OCI-LY7 (cell line): Measurements from ENCODE around the gene UGT1A9. TPM values are rescaled to one million over a fixed set of nuclear protein-coding genes. Genes with fewer than 3 reads are reported as not detected.

Source experiments
- BruUV-seq: library from RNA; stranded (reverse); fragments of 400-500 nt; replicated peaks from 2 replicates; lab custom pipeline; 2021; lab: Mats Ljungman, UMichigan
- CTCF ChIA-PET: fragments of 300-600 bp; sonication (Branson Sonifier 250); formaldehyde crosslinking; loops from one replicate; lab custom pipeline; 2022; ENCODE audit warnings: antibody characterized with exemption; ENCODE audit not compliant: unreplicated experiment; lab: Charles Lee
- POLR2A ChIA-PET: fragments of 300-600 bp; sonication (Branson Sonifier 250); formaldehyde crosslinking; loops from one replicate; lab custom pipeline; 2022; ENCODE audit warnings: antibody characterized with exemption; lab: Charles Lee
- DNase-seq: peaks from one replicate; pipeline ENCODE4 v3.0.0-alpha.2; 2015; ENCODE audit warnings: low spot score
- H2AFZ ChIP-seq: fragments of 200-600 bp; sonication (generic), shearing (Covaris generic); 2 replicates; pipeline ENCODE4 v1.6.1; 2014; ENCODE audit warnings: mild to moderate bottlenecking, antibody characterized with exemption, low read length, moderate library complexity
- H3K27ac ChIP-seq: fragments of 200-600 bp; sonication (generic); 2 replicates; pipeline ENCODE4 v1.5.1; 2014; ENCODE audit warnings: mixed run types, low read depth, mild to moderate bottlenecking, moderate library complexity, low read length, inconsistent platforms; ENCODE audit not compliant: poor library complexity, severe bottlenecking
- H3K36me3 ChIP-seq: fragments of 200-600 bp; sonication (generic); 2 replicates; pipeline ENCODE4 v1.6.1; 2014; ENCODE audit warnings: mild to moderate bottlenecking, antibody characterized with exemption, low read length, moderate library complexity, mixed read lengths; ENCODE audit not compliant: insufficient read depth
- H3K4me1 ChIP-seq: fragments of 200-600 bp; sonication (generic); 2 replicates; pipeline ENCODE4 v1.5.1; 2014; ENCODE audit warnings: mild to moderate bottlenecking, low read length; ENCODE audit not compliant: insufficient read depth, poor library complexity, severe bottlenecking
- H3K4me2 ChIP-seq: fragments of 200-600 bp; sonication (generic); 2 replicates; pipeline ENCODE4 v1.6.1; 2014; ENCODE audit warnings: mild to moderate bottlenecking, low read length
- H3K4me3 ChIP-seq: fragments of 200-600 bp; sonication (generic); 2 replicates; pipeline ENCODE4 v1.5.1; 2014; ENCODE audit warnings: mild to moderate bottlenecking, low read depth, low read length; ENCODE audit not compliant: poor library complexity, severe bottlenecking
- H3K79me2 ChIP-seq: fragments of 200-600 bp; sonication (generic); 2 replicates; pipeline ENCODE4 v1.6.1; 2016; ENCODE audit warnings: low read depth, mild to moderate bottlenecking, low read length, moderate library complexity, mixed read lengths; ENCODE audit not compliant: insufficient read depth
- H3K9me2 ChIP-seq: fragments of 200-600 bp; sonication (generic); 2 replicates; pipeline ENCODE4 v1.6.1; 2016; ENCODE audit warnings: mild to moderate bottlenecking, low read length, mixed read lengths; ENCODE audit not compliant: insufficient read depth
- H3K9me3 ChIP-seq: fragments of 200-600 bp; sonication (generic); 2 replicates; pipeline ENCODE4 v1.6.1; 2014; ENCODE audit warnings: mild to moderate bottlenecking, mixed run types, low read length, mixed read lengths
- H4K20me1 ChIP-seq: fragments of 200-600 bp; sonication (generic); 2 replicates; pipeline ENCODE4 v1.6.1; 2014; ENCODE audit warnings: mild to moderate bottlenecking, antibody characterized with exemption, low read length, moderate library complexity, mixed read lengths; ENCODE audit not compliant: insufficient read depth
- CTCF ChIP-seq: fragments of 200-600 bp; sonication (generic); conservative IDR thresholded peaks from 2 replicates; pipeline ENCODE4 v1.5.1; 2014; ENCODE audit warnings: mild to moderate bottlenecking, antibody characterized with exemption, low read length, moderate library complexity, mixed read lengths
- EZH2phosphoT487 ChIP-seq: fragments of 200-600 bp; sonication (generic); IDR thresholded peaks from 2 replicates; pipeline ENCODE4 v1.6.1; 2018; ENCODE audit warnings: low read depth, borderline replicate concordance, mild to moderate bottlenecking, mixed run types, antibody characterized with exemption, low read length, moderate library complexity, mixed read lengths
- intact Hi-C: fragments of 100-400 bp; cut with micrococcal nuclease; formaldehyde crosslinking; loops from one replicate; pipeline ENCODE4 v1.10.0; 2022; ENCODE audit not compliant: unreplicated experiment
- total RNA-seq, 2 experiments: library from RNA; depleted of rRNA in 1 of 2; stranded (reverse); fragments of >200 nt in 1 of 2; shearing (Covaris generic) in 1 of 2; gene quantifications; 2 replicates each; pipeline ENCODE4 v1.2.3, GENCODE V29; 2014 to 2022

UGT1A9 gene
- total RNA-seq, 2 experiments from 2014 or later: not detected

DNA sequence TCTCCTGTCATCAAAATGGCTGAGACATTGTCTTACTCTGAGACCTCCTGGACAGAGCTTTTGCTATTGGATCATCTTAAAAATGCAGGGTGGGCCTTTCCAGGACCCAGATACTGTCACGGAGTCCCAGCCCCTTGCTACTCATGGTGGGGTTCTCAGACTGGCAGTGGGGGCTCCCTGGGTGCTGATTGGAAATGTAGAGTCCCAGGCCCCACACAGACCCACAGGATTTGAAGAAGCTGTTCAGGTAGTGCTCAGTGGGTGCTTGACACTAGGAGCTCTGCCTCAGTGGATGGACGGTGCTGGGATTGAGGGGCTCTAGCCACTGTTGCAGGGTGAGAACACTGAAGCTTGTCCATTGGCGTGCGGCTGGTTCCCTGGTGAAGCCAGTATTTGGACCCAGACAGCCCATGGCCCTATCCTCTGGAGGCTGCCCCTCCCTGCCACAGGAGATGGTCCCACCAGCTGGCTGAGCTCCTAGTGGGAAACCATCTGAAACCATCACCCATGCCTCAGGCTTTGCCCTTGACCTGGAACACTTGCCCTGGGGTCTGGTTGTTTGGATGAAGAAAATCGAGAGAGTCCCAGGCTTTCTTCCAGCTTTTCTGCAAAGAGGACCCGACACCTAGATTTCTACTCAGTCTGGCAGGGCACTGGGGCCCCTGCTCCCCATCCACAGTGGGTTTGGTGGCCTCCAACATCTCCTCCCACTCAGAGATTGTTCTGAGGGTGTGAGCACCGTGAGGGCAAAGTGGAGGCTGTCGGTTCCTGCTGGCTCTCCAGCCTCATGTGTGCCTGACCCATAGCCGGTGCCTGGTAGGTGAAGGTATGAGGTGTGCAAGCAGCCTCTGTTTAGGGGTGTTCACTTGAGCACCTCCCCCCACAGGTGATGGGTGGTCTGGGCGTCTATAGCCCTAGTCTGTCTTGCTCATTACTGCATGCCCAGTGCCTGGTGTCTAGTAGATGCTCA is 136.6 kb downstream of the UGT1A9 start:
- no peaks in the 10 kb centered on the region for H3K9me3 ChIP-seq
- H3K79me2 ChIP-seq: no peaks in the 10 kb centered on the region
- no peaks in the 10 kb centered on the region for H4K20me1 ChIP-seq
- TF ChIP-seq CTCF (no peak), EZH2phosphoT487 (no peak)
- no peaks in the 10 kb centered on the region for H3K4me1 ChIP-seq
- H3K36me3 ChIP-seq: no peaks in the 10 kb centered on the region
- H2AFZ ChIP-seq: no peak overlapping the region
- intact Hi-C loops: no loop called here
- DNase-seq: no peak
- no peaks in the 10 kb centered on the region for H3K9me2 ChIP-seq
- BruUV-seq: no TSS peak
- no peak overlapping the region for H3K4me2 ChIP-seq
- ChIA-PET POLR2A (no interaction called here), CTCF (no interaction called here)
- no peak overlapping the region for H3K27ac ChIP-seq
- H3K4me3 ChIP-seq: no peak overlapping the region

DNA sequence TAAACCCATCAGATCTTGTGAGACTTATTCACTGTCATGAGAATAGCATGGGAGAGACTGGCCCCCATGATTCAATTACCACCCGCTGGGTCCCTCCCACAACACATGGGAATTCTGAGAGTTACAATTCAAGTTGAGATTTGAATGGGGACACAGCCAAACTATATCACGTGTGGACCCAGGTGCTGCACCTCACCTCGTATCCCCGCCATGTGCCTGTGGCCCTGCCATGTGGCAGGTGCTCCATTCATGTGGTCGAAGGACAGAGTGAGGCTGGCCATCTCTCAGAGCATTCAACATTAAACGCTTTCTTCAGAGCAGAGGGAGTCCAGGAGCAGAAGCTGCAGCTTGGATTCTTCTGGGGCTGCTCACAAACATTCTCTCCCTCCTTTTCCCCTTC is 138.7 kb downstream of the UGT1A9 start:
- ChIA-PET CTCF (no interaction called here), POLR2A (no interaction called here)
- no TSS peak for BruUV-seq
- no peak overlapping the region for H2AFZ ChIP-seq
- no peaks in the 10 kb centered on the region for H4K20me1 ChIP-seq
- TF ChIP-seq CTCF (no peak), EZH2phosphoT487 (no peak)
- H3K9me2 ChIP-seq: no peaks in the 10 kb centered on the region
- no peak for DNase-seq
- H3K27ac ChIP-seq: no peak overlapping the region
- H3K4me1 ChIP-seq: no peaks in the 10 kb centered on the region
- H3K4me3 ChIP-seq: no peak overlapping the region
- H3K9me3 ChIP-seq: no peaks in the 10 kb centered on the region
- intact Hi-C loops: no loop called here
- no peaks in the 10 kb centered on the region for H3K79me2 ChIP-seq
- no peaks in the 10 kb centered on the region for H3K36me3 ChIP-seq
- H3K4me2 ChIP-seq: no peak overlapping the region

DNA sequence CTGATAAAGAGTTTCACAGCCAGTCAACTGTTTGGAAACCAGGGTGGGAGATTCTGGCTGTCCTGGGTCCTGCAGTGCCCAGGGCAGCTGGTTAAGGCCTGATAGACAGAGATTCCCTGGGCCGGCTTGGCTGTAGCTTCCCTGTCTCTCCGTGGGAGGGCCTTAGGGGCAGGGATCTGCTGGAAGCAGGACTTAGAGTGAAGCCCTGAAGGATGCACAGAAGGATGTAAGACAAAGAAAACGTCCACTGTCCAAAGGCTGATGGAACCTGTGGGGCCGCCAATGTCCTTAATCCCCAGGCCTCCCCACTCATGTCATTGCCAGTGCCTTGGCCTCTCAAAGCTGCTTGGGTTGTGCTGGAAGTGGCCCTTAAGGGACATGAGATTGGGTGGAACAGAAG is 139.4 kb downstream of the UGT1A9 start:
- BruUV-seq: no TSS peak
- TF ChIP-seq CTCF (no peak), EZH2phosphoT487 (no peak)
- intact Hi-C loops: no loop called here
- no peak overlapping the region for H3K27ac ChIP-seq
- H2AFZ ChIP-seq: no peak overlapping the region
- no peak overlapping the region for H3K4me2 ChIP-seq
- H4K20me1 ChIP-seq: no peaks in the 10 kb centered on the region
- no peaks in the 10 kb centered on the region for H3K9me2 ChIP-seq
- H3K36me3 ChIP-seq: no peaks in the 10 kb centered on the region
- H3K4me3 ChIP-seq: no peak overlapping the region
- no peaks in the 10 kb centered on the region for H3K79me2 ChIP-seq
- POLR2A ChIA-PET: interaction anchor here (0.6 kb wide), 1 partner anchor 616 kb away, joined by 7 read pairs; no protein-coding TSS in a partner anchor
- no peak for DNase-seq
- H3K9me3 ChIP-seq: no peaks in the 10 kb centered on the region
- no peaks in the 10 kb centered on the region for H3K4me1 ChIP-seq
- CTCF ChIA-PET: no interaction called here
